BLaER1 treated with 17β-estradiol and CSF1 and Interleukin-3, amounts not matched to agents 10 nM and 100 nM (cell line): Measurements from ENCODE around the gene PPP1R12B.
"Not testable (repeated sequence)": the region's sequence is repeated elsewhere in the genome, so short reads cannot be mapped to it uniquely, and the experiment has no call there.

Source experiments
- H3K27ac ChIP-seq, 11 experiments: shearing (Covaris generic); formaldehyde crosslinking; 2 replicates each; pipeline ENCODE4 v1.8.1; 2022
- H3K27me3 ChIP-seq, 11 experiments: shearing (Covaris generic); formaldehyde crosslinking; 2 replicates each; pipeline ENCODE4 v1.8.1; 2022
- H3K36me3 ChIP-seq, 11 experiments: shearing (Covaris generic); formaldehyde crosslinking; 2 replicates each; pipeline ENCODE4 v1.8.1; 2022
- H3K4me1 ChIP-seq, 10 experiments: shearing (Covaris generic); formaldehyde crosslinking; 2 replicates each; pipeline ENCODE4 v1.8.1; 2022
- H3K4me2 ChIP-seq, 11 experiments: shearing (Covaris generic); formaldehyde crosslinking; 2 replicates each; pipeline ENCODE4 v1.8.1; 2022
- H3K4me3 ChIP-seq, 10 experiments: shearing (Covaris generic); formaldehyde crosslinking; 2 replicates each; pipeline ENCODE4 v1.8.1; 2022
- H3K9ac ChIP-seq, 11 experiments: shearing (Covaris generic); formaldehyde crosslinking; 2 replicates each; pipeline ENCODE4 v1.8.1; 2022
- H3K9me3 ChIP-seq, 11 experiments: shearing (Covaris generic); formaldehyde crosslinking; replicated peaks in 1 of 11; 2 replicates each; pipeline ENCODE4 v1.8.1; 2022
- H4K20me1 ChIP-seq, 11 experiments: shearing (Covaris generic); formaldehyde crosslinking; 2 replicates each; pipeline ENCODE4 v1.8.1; 2022
- Cebpa-rat ChIP-seq, 11 experiments: shearing (Covaris generic); IDR thresholded peaks; 2 replicates each; pipeline ENCODE4 v1.8.1; 2022

The PPP1R12B gene

DNA sequence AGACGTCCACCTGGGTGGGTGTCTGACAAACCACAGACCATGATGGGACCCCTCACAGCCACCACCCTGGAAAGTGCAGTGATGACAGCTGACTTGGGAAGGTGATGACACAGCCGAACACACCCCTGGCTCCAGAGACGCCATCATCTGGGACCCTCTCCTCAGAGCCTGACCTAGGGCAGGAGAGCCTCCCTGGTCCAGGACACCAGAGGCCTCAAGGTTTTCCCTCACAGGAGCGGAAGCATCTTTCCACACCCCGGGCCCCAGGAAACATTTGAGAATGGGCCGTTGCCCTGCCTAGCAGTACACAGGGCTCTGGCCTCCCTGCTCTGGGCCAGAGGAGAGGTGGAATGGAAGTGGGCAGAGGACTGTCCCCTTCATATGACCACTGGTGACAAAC lies 282.0 kb downstream of the PPP1R12B start:
- no peak overlapping the region for H3K27ac ChIP-seq
- peaks cover 0 to 98% (median 5%) of the 10 kb centered on the region in 11 experiments; a peak in 12 of 22 replicates for H3K27me3 ChIP-seq
- TF ChIP-seq Cebpa-rat (IDR thresholded peaks at IDR 0.05) = no peak
- no peak overlapping the region for H3K4me3 ChIP-seq
- H3K9ac ChIP-seq = no peak overlapping the region
- H3K4me2 ChIP-seq = peak overlapping the region in 9 of 11 experiments; percentile 46 to 95 (median 78); a peak in 18 of 22 replicates
- H4K20me1 ChIP-seq = peaks cover 4 to 89% (median 22%) of the 10 kb centered on the region in 11 experiments; a peak in 14 of 22 replicates
- peaks cover 40 to 70% (median 68%) of the 10 kb centered on the region in 10 experiments for H3K4me1 ChIP-seq
- no peaks in the 10 kb centered on the region for H3K36me3 ChIP-seq
- H3K9me3 ChIP-seq = no peaks in the 10 kb centered on the region

DNA sequence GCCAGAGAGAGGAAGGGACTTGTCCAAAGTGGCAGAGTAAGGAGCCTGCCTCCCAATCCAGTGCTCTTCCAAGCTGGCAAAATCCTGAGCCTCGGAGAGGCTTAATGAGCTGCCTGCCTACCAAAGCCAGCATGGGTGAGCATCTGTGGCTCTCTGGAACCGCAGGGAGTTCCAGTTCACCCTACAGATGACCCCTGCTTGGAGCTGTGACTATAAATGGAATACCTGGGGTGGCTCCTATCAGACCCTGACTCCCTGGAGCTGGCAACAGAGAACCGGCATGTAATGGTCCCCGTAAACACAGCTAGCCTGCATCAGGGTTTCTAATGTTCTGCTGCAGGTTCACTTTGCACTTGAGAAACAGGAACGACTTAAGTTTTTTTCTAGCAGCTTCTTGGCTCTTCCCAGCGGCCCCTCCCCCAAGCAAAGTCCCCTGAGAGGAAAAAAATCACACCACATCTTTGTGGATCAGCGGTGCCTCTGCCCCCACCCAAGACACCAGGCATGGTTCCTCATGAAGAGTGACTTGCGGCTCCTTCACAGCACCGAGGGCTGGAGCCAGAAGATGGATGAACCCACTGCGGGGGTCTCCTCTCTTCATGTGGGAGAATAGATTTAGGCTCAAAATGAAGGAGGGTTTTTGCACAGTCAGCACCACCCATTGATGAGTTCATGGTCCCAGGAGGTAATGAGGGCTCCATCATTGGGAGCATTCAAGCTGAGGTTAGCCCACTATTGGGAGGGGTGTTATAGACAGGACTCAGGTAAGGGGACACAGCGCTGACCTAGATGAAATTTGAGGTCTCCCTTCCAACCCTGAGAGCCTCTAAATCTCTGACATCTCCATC lies 282.8 kb downstream of the PPP1R12B start:
- Histone ChIP-seq H3K27me3 (peaks cover 0 to 98% (median 5%) of the 10 kb centered on the region in 11 experiments; a peak in 12 of 22 replicates), H3K4me3 (no peak overlapping the region), H3K27ac (no peak overlapping the region), H3K9me3 (no peaks in the 10 kb centered on the region), H3K36me3 (no peaks in the 10 kb centered on the region), H4K20me1 (peaks cover 4 to 89% (median 22%) of the 10 kb centered on the region in 11 experiments; a peak in 14 of 22 replicates), H3K4me1 (peaks cover 40 to 62% (median 60%) of the 10 kb centered on the region in 10 experiments), H3K9ac (no peak overlapping the region), H3K4me2 (peak overlapping the region in 9 of 11 experiments; percentile 46 to 95 (median 78); a peak in 18 of 22 replicates)
- TF ChIP-seq Cebpa-rat (IDR thresholded peaks at IDR 0.05) = no peak

DNA sequence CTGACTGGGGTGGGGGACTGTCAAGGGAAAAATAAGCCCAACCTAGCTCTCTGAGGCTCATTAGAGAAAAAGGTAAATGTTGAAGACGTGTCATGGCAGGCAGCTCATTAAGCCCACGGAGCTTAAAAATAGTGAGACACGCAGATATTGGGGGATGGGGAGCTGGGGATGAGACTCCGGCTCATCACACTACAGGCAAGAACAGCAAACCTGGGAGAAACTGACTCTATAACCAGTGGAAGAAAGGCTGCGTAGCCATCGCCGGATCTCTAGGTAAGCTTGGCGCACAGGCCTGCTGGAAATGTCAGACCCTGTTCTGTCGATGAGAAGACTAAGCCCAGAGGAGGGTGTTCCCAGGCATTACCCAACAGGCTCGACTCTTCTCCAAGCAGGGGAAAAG lies 283.7 kb downstream of the PPP1R12B start:
- Histone ChIP-seq H3K9ac (no peak overlapping the region), H3K4me2 (peak overlapping the region in 9 of 11 experiments; percentile 46 to 95 (median 78); a peak in 16 of 22 replicates), H3K9me3 (no peaks in the 10 kb centered on the region), H4K20me1 (peaks cover 4 to 88% (median 22%) of the 10 kb centered on the region in 11 experiments; a peak in 14 of 22 replicates), H3K27ac (no peak overlapping the region), H3K4me3 (no peak overlapping the region), H3K27me3 (peaks cover 0 to 98% (median 5%) of the 10 kb centered on the region in 11 experiments; a peak in 12 of 22 replicates), H3K36me3 (no peaks in the 10 kb centered on the region), H3K4me1 (peaks cover 32 to 53% (median 51%) of the 10 kb centered on the region in 10 experiments)
- TF ChIP-seq Cebpa-rat (IDR thresholded peaks at IDR 0.05) = no peak

DNA sequence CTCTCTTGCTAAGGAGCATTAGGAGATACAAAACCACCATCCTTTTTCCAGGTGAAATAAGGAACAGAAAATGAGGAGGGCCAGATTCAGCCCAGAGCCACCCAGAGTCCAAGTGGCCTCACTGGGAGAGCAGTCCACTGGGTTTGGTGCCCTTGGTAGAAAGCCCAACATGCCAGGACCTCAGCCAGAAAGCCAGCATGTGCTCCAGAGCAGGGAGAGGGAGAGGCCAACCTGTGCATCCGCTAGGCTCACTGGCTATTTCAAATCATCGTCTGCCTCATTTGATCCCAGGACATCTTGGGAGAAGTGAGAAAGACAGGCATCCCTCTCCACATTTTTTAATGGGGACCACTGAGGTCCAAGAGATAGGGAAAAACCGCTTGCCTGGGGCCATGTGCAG lies 287.7 kb downstream of the PPP1R12B start:
- H3K9me3 ChIP-seq, H3K36me3 ChIP-seq, H3K27ac ChIP-seq, H3K4me2 ChIP-seq, H3K4me3 ChIP-seq, H3K9ac ChIP-seq: not testable (repeated sequence)
- Histone ChIP-seq H3K4me1 (peaks cover 6 to 14% (median 11%) of the 10 kb centered on the region in 10 experiments; a peak in 19 of 20 replicates), H4K20me1 (peaks cover 0 to 74% (median 4%) of the 10 kb centered on the region in 11 experiments; a peak in 8 of 22 replicates), H3K27me3 (peaks cover 5 to 99% (median 17%) of the 10 kb centered on the region in 11 experiments)

DNA sequence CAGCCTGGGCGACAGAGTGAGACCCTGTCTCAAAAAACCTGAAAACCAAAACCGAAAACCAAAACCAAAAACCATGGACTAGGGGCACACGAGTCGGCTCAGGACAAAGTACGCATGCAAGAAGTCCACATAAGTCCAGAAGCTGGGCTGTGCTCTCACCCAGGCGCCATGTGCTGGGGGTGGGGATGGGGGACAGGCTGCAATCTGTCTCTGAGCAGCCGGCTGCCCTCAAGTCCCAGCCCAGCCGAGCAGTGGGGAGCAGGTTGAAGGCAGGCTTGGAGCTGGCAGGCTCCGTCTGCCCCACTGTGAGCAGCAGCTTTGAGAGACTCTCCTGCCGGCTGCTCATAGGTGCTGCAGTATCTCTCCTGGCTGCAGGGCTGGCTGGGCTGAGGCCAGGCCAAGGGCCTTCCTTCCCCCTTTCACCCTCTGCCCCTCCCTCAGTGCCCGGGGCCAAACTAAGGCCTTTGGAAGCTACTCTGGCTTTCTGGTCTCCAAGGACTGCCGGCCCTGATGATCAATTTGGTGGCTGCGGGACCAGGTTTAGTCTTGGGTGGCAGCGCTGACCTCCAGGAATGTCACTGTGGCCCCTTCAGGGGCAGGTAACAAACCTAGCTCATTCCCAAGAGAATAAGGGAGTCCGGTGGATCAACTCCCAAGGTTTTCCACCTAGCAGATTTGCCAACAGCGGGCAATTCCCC lies 289.0 kb downstream of the PPP1R12B start:
- not testable (repeated sequence) for H3K36me3 ChIP-seq, H3K4me2 ChIP-seq, H3K9ac ChIP-seq, H3K9me3 ChIP-seq, H3K4me3 ChIP-seq, H3K27ac ChIP-seq, H3K4me1 ChIP-seq
- Histone ChIP-seq H3K27me3 (peaks cover 18 to 99% (median 30%) of the 10 kb centered on the region in 11 experiments), H4K20me1 (peaks cover 0 to 70% (median under 1%) of the 10 kb centered on the region in 11 experiments; a peak in 8 of 22 replicates)

DNA sequence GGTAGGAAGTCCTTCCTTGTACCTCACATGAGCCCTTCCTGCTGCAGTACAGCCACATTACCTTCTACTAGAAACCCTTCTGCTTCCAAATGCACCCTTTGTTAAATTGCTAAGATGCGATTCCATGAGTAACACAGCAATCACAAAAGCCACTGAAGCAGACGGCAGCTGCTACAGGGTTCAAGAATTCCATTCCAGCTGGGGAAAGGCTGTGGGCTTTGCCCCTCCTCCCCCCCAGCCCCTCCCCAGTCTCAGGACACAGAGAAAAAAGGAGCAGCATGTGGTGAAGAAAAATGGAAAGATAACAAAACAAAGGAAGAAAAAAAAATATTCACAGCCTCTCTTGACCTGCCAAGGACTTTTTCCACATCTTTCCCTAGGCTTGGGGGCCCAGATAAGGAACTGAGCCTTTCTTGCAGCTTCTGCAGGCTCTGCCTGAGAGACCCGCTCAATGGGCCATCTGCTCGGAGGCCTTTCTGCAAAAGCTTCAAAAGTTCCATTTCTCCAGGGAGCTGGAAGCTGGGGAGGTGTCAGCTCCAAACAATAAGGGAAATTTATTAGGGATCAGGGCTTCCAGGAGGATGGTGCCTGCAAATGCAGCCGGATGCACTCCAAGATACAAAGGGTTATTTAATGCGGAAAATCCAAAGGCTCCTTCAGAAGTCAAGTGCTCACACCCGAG lies 289.7 kb downstream of the PPP1R12B start:
- Histone ChIP-seq H3K27me3 (peaks cover 25 to 99% (median 37%) of the 10 kb centered on the region in 11 experiments), H3K27ac (no peak overlapping the region)
- no peak for TF ChIP-seq Cebpa-rat (IDR thresholded peaks at IDR 0.05)

DNA sequence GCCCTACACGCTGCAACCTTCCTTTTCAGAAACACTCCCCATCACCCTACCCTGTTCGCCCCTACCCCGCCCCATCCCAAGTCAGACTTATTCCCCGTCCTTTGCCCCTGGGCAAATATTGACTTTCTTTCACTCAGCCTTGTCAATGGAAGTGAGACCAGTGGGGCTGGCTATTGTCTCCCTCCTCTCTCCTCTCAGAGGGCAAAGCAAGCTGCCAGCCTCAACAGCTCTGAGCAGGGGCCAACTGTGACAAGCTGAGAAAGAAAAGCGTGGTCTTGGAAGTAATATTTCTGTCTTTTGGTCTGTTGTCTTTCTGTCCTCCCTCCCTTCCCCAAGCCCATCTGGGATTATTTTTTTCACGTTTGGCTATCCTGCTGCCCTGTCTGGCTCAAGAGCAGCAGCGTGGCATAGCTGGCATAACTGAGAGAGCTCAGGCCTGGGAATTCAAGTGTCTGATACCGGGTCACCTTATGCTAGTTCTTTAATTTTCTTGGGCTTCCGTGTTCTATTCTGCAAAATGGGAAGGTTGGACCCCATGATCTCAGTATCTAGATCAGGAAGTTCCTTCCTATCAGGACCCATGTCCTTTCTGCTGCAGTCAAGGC lies 290.3 kb downstream of the PPP1R12B start:
- H3K36me3 ChIP-seq, H3K27ac ChIP-seq, H3K4me3 ChIP-seq, H3K4me1 ChIP-seq, H3K9me3 ChIP-seq, H3K9ac ChIP-seq, H3K4me2 ChIP-seq: not testable (repeated sequence)
- Histone ChIP-seq H4K20me1 (peaks cover 0 to 68% (median 5%) of the 10 kb centered on the region in 11 experiments; a peak in 9 of 22 replicates), H3K27me3 (peaks cover 31 to 99% (median 44%) of the 10 kb centered on the region in 11 experiments)

More for the DNA sequence above, 289.7 kb downstream of the PPP1R12B start:
- H3K9ac ChIP-seq = no peak overlapping the region
- H3K36me3 ChIP-seq = no peaks in the 10 kb centered on the region
- H3K4me1 ChIP-seq = peaks cover 0 to 6% (median 0%) of the 10 kb centered on the region in 10 experiments; a peak in 1 of 20 replicates
- H3K4me3 ChIP-seq = no peak overlapping the region
- peaks cover 0 to 69% (median 3%) of the 10 kb centered on the region in 11 experiments; a peak in 9 of 22 replicates for H4K20me1 ChIP-seq
- no peaks in the 10 kb centered on the region for H3K9me3 ChIP-seq
- no peak overlapping the region for H3K4me2 ChIP-seq

DNA sequence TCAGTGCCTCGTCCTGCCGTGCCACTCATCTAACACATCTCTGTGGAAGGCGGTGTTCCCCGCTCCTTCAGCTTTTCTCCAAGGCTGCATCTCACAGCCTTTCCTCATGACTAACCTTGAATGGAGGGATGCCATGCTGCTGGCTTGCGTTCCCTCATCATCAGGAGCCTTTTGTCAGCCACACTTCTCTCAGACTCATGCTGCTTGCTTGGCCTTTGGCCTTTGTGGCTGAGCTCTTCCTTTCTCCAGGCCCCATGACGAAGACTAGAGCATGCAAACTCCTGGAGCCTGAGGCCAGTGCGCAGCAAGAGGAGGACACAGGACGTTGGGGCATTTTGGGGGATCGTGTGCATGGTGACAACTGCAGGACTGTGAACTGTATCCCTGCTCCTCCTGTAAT lies 291.0 kb downstream of the PPP1R12B start:
- Histone ChIP-seq H3K9me3 (no peaks in the 10 kb centered on the region), H3K27me3 (peaks cover 38 to 99% (median 51%) of the 10 kb centered on the region in 11 experiments), H4K20me1 (peaks cover 0 to 72% (median 6%) of the 10 kb centered on the region in 11 experiments; a peak in 10 of 22 replicates), H3K9ac (no peak overlapping the region), H3K4me3 (no peak overlapping the region), H3K4me2 (no peak overlapping the region), H3K27ac (no peak overlapping the region), H3K4me1 (peaks cover 0 to 6% (median 0%) of the 10 kb centered on the region in 10 experiments; a peak in 1 of 20 replicates), H3K36me3 (no peaks in the 10 kb centered on the region)
- no peak for TF ChIP-seq Cebpa-rat (IDR thresholded peaks at IDR 0.05)
